GM12878 (cell line): ENCODE measurements around the gene G3BP1. TPM values are rescaled to one million over a fixed set of nuclear protein-coding genes. Genes with fewer than 3 reads are reported as not detected.
A peak's percentile ranks its signal among the peaks of the same experiment; 100 is the strongest.

Experiments used
- ATAC-seq: fragments of 200-7000 bp; cut with Tn5 transposase; 3 replicates; pipeline ENCODE4 v1.9.1; 2020; ENCODE audit warnings: mild to moderate bottlenecking, moderate library complexity
- BruUV-seq: library from RNA; stranded (reverse); fragments of 400-500 nt; replicated peaks from 2 replicates; lab custom pipeline; 2021; lab: Mats Ljungman, UMichigan
- CTCF ChIA-PET: fragments of 300-600 bp; sonication (Branson Sonifier 250); formaldehyde crosslinking; extraction: SDS; loops from one replicate; lab custom pipeline; 2021; ENCODE audit warnings: inconsistent platforms; lab: Yijun Ruan, JAX
- POLR2A ChIA-PET: fragments of 350-600 bp; formaldehyde crosslinking; extraction: SDS; loops from one replicate; lab custom pipeline; 2021; ENCODE audit warnings: inconsistent platforms; lab: Charles Lee
- RAD21 ChIA-PET: fragments of 300-600 bp; sonication (Branson Sonifier 250); formaldehyde crosslinking; loops from one replicate; lab custom pipeline; 2023; ENCODE audit warnings: antibody characterized with exemption; ENCODE audit not compliant: unreplicated experiment; lab: Charles Lee
- SMC1A ChIA-PET: fragments of 300-600 bp; sonication (Branson Sonifier 250); formaldehyde crosslinking; loops from one replicate; lab custom pipeline; 2023; ENCODE audit not compliant: unreplicated experiment, uncharacterized antibody; lab: Charles Lee
- DNase-seq: peaks from one replicate; pipeline ENCODE4 v3.0.0-alpha.2; 2011; ENCODE audit warnings: low read depth, low spot score
- FAIRE-seq: peaks from 3 replicates; lab custom pipeline; 2011; peaks lifted over from hg19 to GRCh38; lab: Jason Lieb, UNC
- H2AFZ ChIP-seq: 2 replicates; pipeline ENCODE4 v1.6.0; 2011; ENCODE audit warnings: low read depth, low read length, control low read depth; ENCODE audit not compliant: control insufficient read depth
- H3K27ac ChIP-seq: 2 replicates; pipeline ENCODE4 v1.5.1; 2011; ENCODE audit warnings: control low read depth; ENCODE audit not compliant: control insufficient read depth, insufficient read depth
- H3K27me3 ChIP-seq, 2 experiments: replicated peaks in 1 of 2; 2 replicates each; pipeline versions ENCODE4 v1.6.0 to v1.6.1; 2011; ENCODE audit warnings: low read length in 1 of 2; ENCODE audit not compliant: control insufficient read depth in 2 of 2, insufficient read depth in 2 of 2
- H3K36me3 ChIP-seq, 2 experiments: 2 replicates each; pipeline ENCODE4 v1.5.1; 2011; ENCODE audit warnings: low read length in 1 of 2; ENCODE audit not compliant: control insufficient read depth in 2 of 2, insufficient read depth in 2 of 2
- H3K4me1 ChIP-seq: 2 replicates; pipeline ENCODE4 v1.6.1; 2011; ENCODE audit warnings: mild to moderate bottlenecking, low read length, moderate library complexity, mixed read lengths; ENCODE audit not compliant: control insufficient read depth, insufficient read depth
- H3K4me2 ChIP-seq: 2 replicates; pipeline ENCODE4 v1.6.0; 2011; ENCODE audit warnings: control low read depth; ENCODE audit not compliant: control insufficient read depth, insufficient read depth
- H3K4me3 ChIP-seq: fragments of 200-600 bp; sonication (generic); 2 replicates; pipeline ENCODE4 v1.5.1; 2016
- H3K79me2 ChIP-seq: 2 replicates; pipeline ENCODE4 v1.6.0; 2011; ENCODE audit warnings: low read length; ENCODE audit not compliant: control insufficient read depth, insufficient read depth
- H3K9ac ChIP-seq: 2 replicates; pipeline ENCODE4 v1.8.0; 2011; ENCODE audit warnings: low read length, control low read depth, mixed read lengths; ENCODE audit not compliant: control insufficient read depth, insufficient read depth
- H3K9me3 ChIP-seq: replicated peaks from 3 replicates; pipeline ENCODE4 v1.5.1; 2011; ENCODE audit warnings: mild to moderate bottlenecking, low read length; ENCODE audit not compliant: control insufficient read depth, insufficient read depth
- H4K20me1 ChIP-seq: 2 replicates; pipeline ENCODE4 v1.6.0; 2011; ENCODE audit not compliant: control insufficient read depth, insufficient read depth
- ATF3 ChIP-seq: IDR thresholded peaks from 2 replicates; pipeline ENCODE4 v1.6.1; 2011; ENCODE audit warnings: low read depth, mild to moderate bottlenecking, low read length, moderate library complexity, borderline replicate concordance; ENCODE audit errors: extremely low read depth
- EZH2 ChIP-seq: IDR thresholded peaks from 2 replicates; pipeline ENCODE4 v1.6.1; 2012; ENCODE audit warnings: low read depth, mild to moderate bottlenecking, control low read depth, inconsistent platforms, low read length, borderline replicate concordance; ENCODE audit not compliant: control insufficient read depth
- HDAC6 ChIP-seq: fragments of 200-600 bp; sonication (generic); IDR thresholded peaks from one replicate; pipeline ENCODE4 v1.8.0; 2017; ENCODE audit warnings: antibody characterized with exemption; ENCODE audit not compliant: unreplicated experiment
- NR2C2 ChIP-seq: IDR thresholded peaks from 2 replicates; pipeline ENCODE4 v1.6.1; 2011; ENCODE audit warnings: borderline replicate concordance, low read depth; ENCODE audit not compliant: control insufficient read depth, insufficient read length
- PML ChIP-seq: IDR thresholded peaks from 2 replicates; pipeline ENCODE4 v1.6.1; 2012; ENCODE audit warnings: low read length, inconsistent platforms
- RAD21 ChIP-seq: IDR thresholded peaks from 2 replicates; pipeline ENCODE4 v1.6.1; 2011; ENCODE audit warnings: mild to moderate bottlenecking, low read depth, low read length, moderate library complexity; ENCODE audit not compliant: insufficient read depth
- ZBTB40 ChIP-seq: fragments of 450-650 bp; IDR thresholded peaks from 2 replicates; pipeline ENCODE4 v1.6.1; 2016; ENCODE audit warnings: mild to moderate bottlenecking, moderate library complexity, borderline replicate concordance
- WGBS: methylation state at CpG from one replicate; pipeline ENCODE4 v1.1.6; 2016; ENCODE audit warnings: low lambda C conversion rate; ENCODE audit not compliant: insufficient replicate concordance, insufficient coverage; ENCODE audit errors: missing lambda C conversion rate; 5-methylcytosine and 5-hydroxymethylcytosine counted together
- in situ Hi-C: fragments of 300-500 bp; cut with MboI; formaldehyde crosslinking; loops from 9 replicates; pipeline ENCODE4 v1.14.3; 2018; ENCODE audit warnings: mixed read lengths
- intact Hi-C: fragments of 100-400 bp; cut with micrococcal nuclease; formaldehyde crosslinking; loops from one replicate; pipeline ENCODE4 v1.14.2; 2022; ENCODE audit not compliant: unreplicated experiment
- polyA plus RNA-seq, 11 experiments: library from polyadenylated mRNA; depleted of rRNA in 4 of 11; unstranded in 6 of 11; stranded (reverse) in 5 of 11; fragments of >200 nt; fragmentation: Nextera tagmentation in 4 of 11; fragmentation: Illumina TruSeq in 1 of 11; extraction: Ambion mirVana in 4 of 11; extraction: Trizol in 1 of 11; gene quantifications; 1 replicate in 1 of 11; 2 replicates in 10 of 11; pipeline versions ENCODE4 v1.2.1 to v1.2.3, GENCODE V29; 2011 to 2016; ENCODE audit warnings: inconsistent platforms in 2 of 11, missing spikeins in 2 of 11, low read depth in 1 of 11
- total RNA-seq, 4 experiments: library from RNA; depleted of rRNA in 3 of 4; stranded (reverse); fragments of >200 nt in 3 of 4; fragmentation: Illumina TruSeq in 1 of 4; extraction: Trizol in 1 of 4; gene quantifications; 2 replicates each; pipeline versions ENCODE4 v1.2.1 to v1.2.3, GENCODE V29; 2013 to 2021

Gene G3BP1
- total and polyA plus RNA-seq, 10 of the 15 experiments (the other 5 are each of a cell fraction or from before 2014, with no cell fraction given) = 49.7 to 438 (median 148) TPM

GRCh38 chr5:151722546-151722945 is 49.2 kb upstream of the G3BP1 start:
- TF ChIP-seq HDAC6 (no peak), EZH2 (no peak), RAD21 (no peak), PML (no peak), NR2C2 (no peak)
- RAD21 ChIA-PET = interaction anchor here (1.2 to 9.3 kb wide), 11 partner anchors 11 to 70 kb away, joined by 3 to 125 read pairs (median 15); partner anchors contain the start of gene G3BP1
- intact Hi-C loops (loop anchor here (5.0 kb wide), 1 partner anchor 45 kb away; no protein-coding TSS in a partner anchor), in situ Hi-C loops (no loop called here)
- BruUV-seq = no TSS peak
- no peaks in the 10 kb centered on the region for H3K27me3 ChIP-seq
- FAIRE-seq (no peak), DNase-seq (no peak), ATAC-seq (no peak)
- H3K9ac ChIP-seq = 0 out of 2 replicates have a peak overlapping the region, but pooled peaks have one; percentile 10
- H3K9me3 ChIP-seq = no peaks in the 10 kb centered on the region
- CTCF ChIA-PET = interaction anchor here (1.1 to 13.7 kb wide), 13 partner anchors 11 to 275 kb away, joined by 3 to 294 read pairs (median 17); partner anchors contain the start of genes G3BP1 and SLC36A1
- peak overlapping the region; percentile 94 for H3K27ac ChIP-seq
- peaks cover 60% of the 10 kb centered on the region for H3K4me1 ChIP-seq
- H3K4me2 ChIP-seq = peak overlapping the region; percentile 88
- SMC1A ChIA-PET = interaction anchor here (1.2 to 10.5 kb wide), 10 partner anchors 11 to 70 kb away, joined by 4 to 256 read pairs (median 24); partner anchors contain the start of genes ATOX1 and G3BP1
- H4K20me1 ChIP-seq = no peaks in the 10 kb centered on the region
- no peaks in the 10 kb centered on the region for H3K36me3 ChIP-seq
- no peak overlapping the region for H3K4me3 ChIP-seq
- POLR2A ChIA-PET = interaction anchor here (0.8 to 5.8 kb wide), 6 partner anchors 15 to 61 kb away, joined by 3 to 37 read pairs (median 13); no protein-coding TSS in a partner anchor
- no peak overlapping the region for H2AFZ ChIP-seq
- no peaks in the 10 kb centered on the region for H3K79me2 ChIP-seq

GRCh38 chr5:151724360-151724759 is 47.4 kb upstream of the G3BP1 start:
- DNase-seq = no peak
- Histone ChIP-seq H3K4me1 (peaks cover 45% of the 10 kb centered on the region), H3K9me3 (no peaks in the 10 kb centered on the region), H3K27ac (no peak overlapping the region), H3K4me2 (no peak overlapping the region), H3K9ac (no peak overlapping the region), H3K4me3 (no peak overlapping the region), H2AFZ (no peak overlapping the region), H3K79me2 (no peaks in the 10 kb centered on the region), H3K27me3 (no peaks in the 10 kb centered on the region), H4K20me1 (no peaks in the 10 kb centered on the region), H3K36me3 (no peaks in the 10 kb centered on the region)
- BruUV-seq = no TSS peak
- in situ Hi-C loops (no loop called here), intact Hi-C loops (loop anchor here (5.0 kb wide), 1 partner anchor 47 kb away; no protein-coding TSS in a partner anchor)
- FAIRE-seq = no peak
- POLR2A ChIA-PET = interaction anchor here (5.8 kb wide), 1 partner anchor 17 kb away, joined by 36 read pairs; no protein-coding TSS in a partner anchor
- CTCF ChIA-PET = interaction anchor here (1.9 to 13.7 kb wide), 2 partner anchors 15 to 65 kb away, joined by 6 to 294 read pairs; no protein-coding TSS in a partner anchor
- SMC1A ChIA-PET = interaction anchor here (7.0 to 10.5 kb wide), 2 partner anchors 14 to 62 kb away, joined by 154 to 256 read pairs; no protein-coding TSS in a partner anchor
- WGBS = 100% methylated on average over 2 of the region's 2 CpGs
- no peak for ATAC-seq
- RAD21 ChIA-PET = no interaction called here
- TF ChIP-seq ZBTB40 (no peak), ATF3 (no peak)
